ENCODE results near the gene SLC38A8.
A peak's percentile ranks its signal among the peaks of the same experiment; 100 is the strongest.

SLC38A8 gene

DNA sequence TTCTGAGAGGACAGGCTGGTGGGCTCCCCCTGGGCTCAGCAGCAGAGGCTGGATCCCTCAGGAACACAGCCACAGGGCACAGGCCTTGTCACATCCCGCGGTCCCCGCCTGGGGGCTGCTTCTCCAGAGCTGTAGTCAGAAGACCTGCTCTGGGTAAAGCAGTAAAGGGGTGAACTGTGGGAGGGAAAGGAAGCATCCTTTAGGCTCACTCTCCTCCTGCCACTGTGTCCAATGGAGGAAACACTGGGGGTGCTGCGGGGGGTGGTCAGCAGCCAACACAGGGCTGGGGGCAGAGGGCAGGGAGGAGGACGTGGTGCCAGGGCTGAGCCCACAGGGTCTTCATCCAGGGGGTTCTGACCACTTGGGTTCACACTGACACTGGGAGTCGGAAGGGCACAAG is 5.0 kb upstream of the SLC38A8 start:
- DNase-seq = no peak

GRCh38 chr16:84047206-84047605 is 4.6 kb upstream of the SLC38A8 start:
- DNase-seq = no peak

- no peak for DNase-seq
These were observed 3.3 kb upstream of the SLC38A8 start for GRCh38 chr16:84045818-84046470.

- DNase-seq = no peak
These were observed 2.6 kb upstream of the SLC38A8 start for GRCh38 chr16:84045001-84045817.

GRCh38 chr16:84044118-84044488 is 1.5 kb upstream of the SLC38A8 start:
- DNase-seq = peak; percentile 27

DNA sequence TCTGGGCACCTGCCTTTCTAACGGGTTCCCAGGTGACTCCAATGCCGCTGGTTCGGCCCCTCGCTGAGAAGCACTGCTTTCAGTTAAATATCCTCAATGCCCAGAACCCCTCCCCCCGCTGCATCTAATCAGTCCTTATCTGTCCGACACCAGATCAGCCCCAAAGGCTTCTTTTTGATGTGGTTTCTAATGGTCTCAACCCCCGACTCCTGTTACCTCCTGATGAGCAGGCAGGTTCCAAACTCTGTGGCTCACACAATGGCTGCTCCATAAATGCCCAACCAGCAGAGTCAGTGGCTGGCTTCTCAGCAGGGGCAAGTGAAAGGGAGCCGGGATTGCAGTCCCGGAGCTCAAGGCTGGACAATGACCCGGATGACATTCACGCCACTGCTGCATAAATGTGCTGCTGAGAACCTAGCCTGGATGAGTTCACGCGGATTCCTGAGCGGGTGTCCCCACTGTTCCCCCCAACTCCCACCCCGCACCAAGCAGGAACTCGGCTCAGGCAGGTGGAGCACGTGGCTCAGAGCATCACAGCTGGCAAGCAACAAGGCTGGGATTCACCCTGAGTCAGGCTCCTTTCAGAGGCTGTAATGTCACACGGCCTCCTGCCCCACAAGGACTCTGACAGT is 1.0 kb upstream of the SLC38A8 start:
- no peak for DNase-seq

- DNase-seq = no peak
These were observed 387 bp upstream of the SLC38A8 start for GRCh38 chr16:84042879-84043485.

- DNase-seq = no peak
These were observed 714 bp downstream of the SLC38A8 start for GRCh38 chr16:84041881-84042280.

DNA sequence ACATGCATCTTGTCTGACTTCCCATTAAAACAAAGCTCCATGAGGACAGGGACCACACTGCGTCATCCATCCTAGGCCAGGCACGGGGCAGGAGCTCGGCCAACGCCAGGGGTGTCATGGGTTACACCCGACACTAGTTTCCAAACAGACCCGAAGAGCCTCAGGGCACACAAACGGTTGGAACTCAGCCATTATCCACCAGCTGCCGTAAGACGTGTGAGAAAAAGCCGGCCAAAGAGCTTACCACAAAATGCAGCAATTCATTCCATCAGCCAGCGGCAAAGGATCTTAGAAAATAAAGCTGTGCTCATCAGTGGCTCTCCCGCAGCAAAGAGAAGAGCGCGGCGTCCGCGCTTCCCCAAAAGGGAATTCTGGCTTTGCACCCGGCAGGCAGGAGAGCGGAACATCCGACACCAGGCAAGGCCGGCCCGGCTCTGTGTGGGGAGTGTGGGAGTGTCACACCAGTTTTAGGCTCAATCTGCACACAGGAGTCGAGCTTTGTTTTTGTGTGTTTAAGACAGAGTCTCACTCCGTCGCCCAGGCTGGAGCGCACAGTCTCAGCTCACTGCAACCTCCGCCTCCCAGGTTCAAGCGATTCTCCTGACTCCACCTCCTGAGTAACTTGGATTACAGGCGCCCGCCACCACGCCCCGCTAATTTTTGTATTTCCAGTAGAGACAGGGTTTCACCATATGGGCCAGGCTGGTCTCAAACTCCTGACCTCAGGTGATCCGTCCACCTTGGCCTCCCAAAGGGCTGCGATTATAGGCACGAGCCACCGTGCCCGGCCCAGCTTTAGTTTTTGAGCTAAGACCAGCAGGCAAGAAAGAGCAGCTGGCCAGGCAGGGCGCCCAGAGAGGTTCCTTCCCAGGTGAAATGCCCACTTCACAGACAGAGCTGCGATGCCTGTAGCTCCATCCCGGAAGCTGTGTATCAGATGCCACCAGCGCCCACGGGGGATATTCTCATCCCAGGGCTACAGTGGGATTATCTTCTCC is 1.5 kb downstream of the SLC38A8 start:
- no peak for DNase-seq

- DNase-seq = no peak
These were observed 2.3 kb downstream of the SLC38A8 start for GRCh38 chr16:84040226-84040822.

GRCh38 chr16:84039696-84040095 is 2.9 kb downstream of the SLC38A8 start:
- no peak for DNase-seq

GRCh38 chr16:84038469-84038868 is 4.1 kb downstream of the SLC38A8 start:
- no peak for DNase-seq

DNA sequence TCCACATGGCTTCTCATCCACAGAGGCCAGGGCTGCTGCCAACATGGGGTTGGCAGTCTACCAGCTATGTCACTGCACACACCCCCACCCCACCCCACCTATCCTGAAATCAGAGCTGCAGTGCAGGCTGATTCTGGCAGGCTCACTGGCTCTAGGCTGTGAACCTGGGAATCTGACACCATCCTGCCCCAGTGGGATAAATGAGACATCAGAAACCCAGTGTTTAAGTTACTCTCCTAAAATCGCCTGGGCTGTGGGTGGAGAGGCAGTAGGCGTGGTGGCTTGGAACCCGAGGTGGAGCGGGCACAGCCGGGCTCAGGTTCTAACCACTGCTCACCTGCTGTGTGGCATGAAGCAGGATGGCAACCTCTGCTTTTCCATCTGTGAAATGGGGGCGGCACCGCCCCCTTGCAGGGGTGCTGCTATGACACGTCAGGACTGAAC is 5.6 kb downstream of the SLC38A8 start:
- no peak for DNase-seq

GRCh38 chr16:84036131-84036530 is 6.5 kb downstream of the SLC38A8 start:
- no peak for DNase-seq

DNA sequence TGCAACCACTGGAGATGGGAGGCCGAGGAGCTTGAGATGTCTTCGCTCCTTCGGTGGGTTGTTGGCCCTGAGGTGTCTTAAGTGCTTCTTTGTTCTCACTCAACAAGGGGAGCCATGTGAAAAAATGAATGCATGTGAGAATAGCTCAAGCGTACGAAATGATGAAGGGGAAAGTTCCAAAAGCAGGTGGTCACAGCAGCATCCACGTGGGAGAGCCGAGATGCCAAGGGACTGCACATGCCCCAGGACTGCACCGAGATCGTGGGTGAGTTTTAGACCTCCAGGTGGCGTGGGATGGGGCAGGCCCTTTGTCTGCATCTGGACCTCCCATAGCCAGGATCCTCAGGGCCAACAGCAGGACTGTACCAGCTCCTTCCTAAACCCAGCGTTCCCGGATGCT is 8.1 kb downstream of the SLC38A8 start:
- no peak for DNase-seq

- no peak for DNase-seq
These were observed 9.1 kb downstream of the SLC38A8 start for GRCh38 chr16:84033251-84034195.

DNA sequence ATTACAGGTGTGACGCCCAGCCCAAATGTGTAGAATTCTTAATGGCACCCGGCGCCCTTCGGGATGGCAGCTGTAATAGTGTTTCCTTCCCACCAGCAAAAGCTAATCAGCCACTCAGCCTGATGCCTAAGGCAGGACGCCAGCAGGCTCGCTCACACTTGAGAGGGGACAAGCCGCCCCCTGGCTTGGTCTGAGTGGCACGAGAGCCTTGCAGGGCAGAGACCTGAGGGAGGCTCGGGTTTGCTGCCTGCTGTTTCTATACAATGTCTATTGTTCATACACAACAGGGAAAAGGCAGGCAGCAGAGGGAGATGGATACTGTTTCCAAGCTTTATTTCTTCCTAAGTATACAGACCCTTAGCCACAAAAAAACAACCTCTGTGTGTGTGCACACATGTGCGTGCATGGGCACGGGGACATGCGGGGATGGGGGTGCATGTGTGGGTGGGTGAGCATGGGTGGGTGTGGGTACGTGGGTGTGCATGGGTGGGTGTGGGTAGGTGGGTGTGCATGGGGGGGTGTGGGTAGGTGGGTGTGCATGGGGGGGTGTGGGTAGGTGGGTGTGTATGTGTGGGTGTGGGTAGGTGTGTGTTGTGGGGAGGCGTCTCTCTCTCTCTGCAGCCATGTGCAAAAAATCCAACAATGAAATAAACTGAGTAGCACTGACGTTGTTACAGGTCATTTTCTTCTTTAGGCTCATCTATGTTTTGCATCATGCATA is 10.0 kb downstream of the SLC38A8 start:
- DNase-seq = no peak

- DNase-seq = no peak
These were observed 11.0 kb downstream of the SLC38A8 start for GRCh38 chr16:84031556-84031955.

DNA sequence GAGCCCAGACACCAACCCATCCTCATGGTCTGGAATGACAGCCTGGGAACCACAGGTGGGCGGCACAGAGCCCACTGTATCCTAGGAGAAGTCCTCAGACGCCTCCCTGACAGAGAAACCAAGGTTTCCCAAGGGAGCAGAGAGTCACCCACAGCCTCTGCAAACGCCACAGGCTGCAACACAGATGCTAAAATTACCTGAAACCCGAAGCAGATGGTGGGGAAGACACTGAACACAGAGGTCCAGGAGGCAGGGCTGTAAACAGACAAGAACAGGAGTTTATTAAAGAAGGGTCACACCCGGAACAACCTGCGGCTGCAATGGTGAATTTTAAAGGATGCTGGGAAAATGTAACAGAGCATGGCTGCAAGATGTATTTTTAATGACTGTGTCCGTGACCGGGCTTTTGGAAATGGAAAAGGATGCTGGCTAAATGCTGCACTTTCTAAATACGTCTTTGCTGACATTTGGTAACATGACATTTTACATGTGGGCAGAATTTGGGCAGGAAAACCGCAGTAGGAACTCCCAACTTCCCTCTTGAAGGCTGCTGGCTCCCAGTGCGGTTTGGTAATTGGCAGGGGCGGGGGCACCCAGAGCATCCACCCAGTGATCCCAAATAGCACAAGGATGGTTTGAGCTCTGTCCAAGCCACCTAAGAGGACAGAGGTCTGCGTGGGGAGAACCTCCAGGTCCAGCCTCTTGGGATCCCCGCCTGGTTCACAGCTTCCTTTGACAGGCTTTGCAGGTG is 13.1 kb downstream of the SLC38A8 start:
- DNase-seq = no peak
